ENCODE results near the gene OR9Q1. TPM values are rescaled to one million over a fixed set of nuclear protein-coding genes. Genes with fewer than 3 reads are reported as not detected.

The OR9Q1 gene
- total and polyA plus RNA-seq, 2 of the 8 experiments (the other 6 are each of a cell fraction or from before 2014, with no cell fraction given): not detected

DNA sequence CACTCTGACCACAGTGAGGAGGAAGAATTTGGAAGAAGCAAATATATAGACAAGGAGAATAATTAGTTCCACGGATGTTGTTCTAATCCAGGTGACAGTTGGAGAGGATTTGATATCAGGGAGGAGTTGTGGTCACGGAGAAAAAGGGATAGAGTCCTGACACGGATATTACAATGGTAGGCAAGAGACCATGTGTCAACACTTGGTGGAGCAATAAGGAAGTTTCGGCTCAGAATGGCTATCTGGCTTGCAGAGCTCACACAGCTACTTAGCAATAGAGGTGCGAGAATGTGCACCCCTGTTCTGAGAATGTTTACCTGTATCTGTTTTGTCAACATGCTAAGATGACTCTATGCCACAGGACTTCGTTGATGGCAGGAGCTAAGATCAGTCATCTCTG is 154.8 kb downstream of the OR9Q1 start:
- Histone ChIP-seq H3K9me3 (ENCODE audit: insufficient read depth in 2 of 2, low read depth in 1 of 2, low read length in 1 of 2) (peaks cover 0 to 16% of the 10 kb centered on the region in 2 experiments; a peak in 1 of 4 replicates), H2BK5ac (ENCODE audit: low read depth, low read length) (no peak overlapping the region), H3K36me3 (ENCODE audit: control insufficient read depth in 2 of 4, insufficient read depth in 4 of 4, low read length in 3 of 4) (no peaks in the 10 kb centered on the region; a peak in 1 of 8 replicates), H3K4me2 (ENCODE audit: insufficient read depth in 1 of 2, low read depth in 2 of 2, low read length in 2 of 2) (no peak overlapping the region), H3K79me2 (ENCODE audit: control insufficient read depth in 1 of 2, insufficient read depth in 2 of 2, low read length in 2 of 2) (no peaks in the 10 kb centered on the region), H4K8ac (ENCODE audit: extremely low read depth, insufficient read depth, low read length) (no peak overlapping the region), H3K4me3 (ENCODE audit: extremely low read depth in 1 of 4, insufficient read depth in 2 of 4, low read depth in 3 of 4, low read length in 4 of 4) (no peak overlapping the region), H2BK15ac (ENCODE audit: low read length) (no peak overlapping the region), H3K79me1 (ENCODE audit: low read depth, low read length) (no peaks in the 10 kb centered on the region), H3K27ac (ENCODE audit: low read depth, low read length) (no peak overlapping the region), H3K14ac (ENCODE audit: insufficient read length) (no peak overlapping the region), H2BK12ac (ENCODE audit: low read depth, low read length) (no peak overlapping the region), H3K27me3 (replicated peaks in 1 of 4; ENCODE audit: control insufficient read depth in 3 of 4, extremely low read depth in 1 of 4, insufficient read depth in 3 of 4, low read length in 3 of 4) (no peaks in the 10 kb centered on the region), H2BK120ac (replicated peaks; ENCODE audit: low read depth, low read length) (no peak overlapping the region), H3K56ac (replicated peaks; ENCODE audit: insufficient read length, low read depth, low read length) (no peak overlapping the region), H3K4ac (replicated peaks; ENCODE audit: insufficient read length, low read depth, low read length) (no peak overlapping the region), H3K23me2 (ENCODE audit: low read depth, low read length) (no peaks in the 10 kb centered on the region), H4K91ac (replicated peaks; ENCODE audit: insufficient read length, low read length) (no peak overlapping the region), H3K9ac (replicated peaks in 1 of 4; ENCODE audit: extremely low read depth in 1 of 4, low read depth in 3 of 4, low read length in 3 of 4) (no peak overlapping the region), H4K20me1 (replicated peaks in 1 of 2; ENCODE audit: control insufficient read depth in 1 of 2, insufficient read depth in 2 of 2, low read length in 2 of 2) (no peaks in the 10 kb centered on the region), H2BK20ac (ENCODE audit: low read length) (no peak overlapping the region), H3K23ac (ENCODE audit: insufficient read length) (no peak overlapping the region), H2AFZ (ENCODE audit: low read length) (no peak overlapping the region), H3K4me1 (replicated peaks in 1 of 4; ENCODE audit: control insufficient read depth in 3 of 4, insufficient read depth in 4 of 4, low read length in 3 of 4) (no peaks in the 10 kb centered on the region), H3K18ac (ENCODE audit: extremely low read depth, low read length) (no peak overlapping the region), H4K5ac (ENCODE audit: insufficient read length, low read depth, low read length) (no peak overlapping the region), H2AK5ac (ENCODE audit: low read depth, low read length) (no peak overlapping the region)
- ChIA-PET CTCF (ENCODE audit: partially characterized antibody) (no interaction called here), POLR2A (ENCODE audit: partially characterized antibody) (no interaction called here)
- 74% methylated on average over 6 of the region's 6 CpGs; no CpG with 5 or more reads in 1 of the 2 experiments for WGBS, 2 experiments (ENCODE audit: extremely low coverage in 1 of 2, insufficient coverage in 1 of 2, insufficient read length in 1 of 2, insufficient replicate concordance in 2 of 2, low coverage in 1 of 2, low lambda C conversion rate in 2 of 2, missing lambda C conversion rate in 1 of 2)
- no peak for FAIRE-seq
- TF ChIP-seq GABPA (IDR thresholded peaks at IDR 0.05; ENCODE audit: borderline replicate concordance, insufficient read depth, low read length) (no peak), HDAC6 (IDR thresholded peaks at IDR 0.05; ENCODE audit: low read depth, low read length) (no peak), TAF7 (optimal IDR thresholded peaks at IDR 0.05; ENCODE audit: borderline replicate concordance, low read depth, low read length) (no peak), SP4 (IDR thresholded peaks at IDR 0.05; ENCODE audit: low read length) (no peak), RBBP5 (IDR thresholded peaks at IDR 0.05; ENCODE audit: borderline replicate concordance, low read depth, low read length) (no peak), CEBPB (IDR thresholded peaks at IDR 0.05; ENCODE audit: low read depth, low read length) (no peak), ZNF274 (IDR thresholded peaks at IDR 0.05; ENCODE audit: borderline replicate concordance, extremely low read depth, low read length) (no peak), JUND (IDR thresholded peaks at IDR 0.05; ENCODE audit: low read length) (no peak), CBX8 (IDR thresholded peaks at IDR 0.05; ENCODE audit: borderline replicate concordance, low read depth, low read length) (no peak), EP300 (IDR thresholded peaks at IDR 0.05; ENCODE audit: borderline replicate concordance in 1 of 2, low read depth in 2 of 2, low read length in 2 of 2) (no peak), BACH1 (IDR thresholded peaks at IDR 0.05; ENCODE audit: low read length) (no peak)
- TF ChIP-seq, protein P1, sequence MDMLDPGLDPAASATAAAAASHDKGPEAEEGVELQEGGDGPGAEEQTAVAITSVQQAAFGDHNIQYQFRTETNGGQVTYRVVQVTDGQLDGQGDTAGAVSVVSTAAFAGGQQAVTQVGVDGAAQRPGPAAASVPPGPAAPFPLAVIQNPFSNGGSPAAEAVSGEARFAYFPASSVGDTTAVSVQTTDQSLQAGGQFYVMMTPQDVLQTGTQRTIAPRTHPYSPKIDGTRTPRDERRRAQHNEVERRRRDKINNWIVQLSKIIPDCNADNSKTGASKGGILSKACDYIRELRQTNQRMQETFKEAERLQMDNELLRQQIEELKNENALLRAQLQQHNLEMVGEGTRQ (IDR thresholded peaks at IDR 0.05; ENCODE audit: low read length): no peak
- no peak for DNase-seq (ENCODE audit: low read depth in 1 of 2, low spot score in 2 of 2)
